CD4-positive, alpha-beta T cell (primary cell): ENCODE results near the gene AZU1. TPM values are rescaled to one million over a fixed set of nuclear protein-coding genes. Genes with fewer than 3 reads are reported as not detected.

Experiments
- ATAC-seq: fragments of 200-7000 bp; cut with Tn5 transposase; one replicate; pipeline ENCODE4 v1.10.0; 2022; ENCODE audit warnings: mild to moderate bottlenecking; ENCODE audit not compliant: poor library complexity
- CTCF ChIA-PET: fragments of 350-600 bp; sonication (Branson Sonifier 250); formaldehyde crosslinking; loops from one replicate; lab custom pipeline; 2021; ENCODE audit warnings: antibody characterized with exemption, inconsistent platforms; lab: Charles Lee
- POLR2A ChIA-PET: fragments of 350-600 bp; sonication (Branson Sonifier 250); formaldehyde crosslinking; loops from one replicate; lab custom pipeline; 2021; ENCODE audit warnings: antibody characterized with exemption, inconsistent platforms; lab: Charles Lee
- DNase-seq, 14 experiments: peaks; one replicate each; pipeline ENCODE4 v3.0.0-alpha.2; 2013 to 2020; ENCODE audit warnings: mixed read lengths in 2 of 14
- H3K27ac ChIP-seq, 2 donors: one replicate each; pipeline versions ENCODE4 v1.5.1 to v1.7.0; 2013; ENCODE audit warnings: low read length in 2 of 2, low read depth in 1 of 2, mild to moderate bottlenecking in 1 of 2
- H3K27me3 ChIP-seq, 2 experiments: 1 replicate in 1 of 2; 2 replicates in 1 of 2; pipeline versions ENCODE4 v1.6.1 to v1.7.0; 2013; ENCODE audit warnings: low read length in 2 of 2, control low read depth in 1 of 2, mild to moderate bottlenecking in 1 of 2, moderate library complexity in 1 of 2; ENCODE audit not compliant: insufficient read depth in 2 of 2, control insufficient read depth in 1 of 2
- H3K36me3 ChIP-seq: one replicate; pipeline ENCODE4 v1.6.1; 2013; ENCODE audit warnings: low read length, control low read depth; ENCODE audit not compliant: insufficient read depth
- H3K4me1 ChIP-seq: one replicate; pipeline ENCODE4 v1.6.1; 2013; ENCODE audit warnings: low read length, control low read depth; ENCODE audit not compliant: insufficient read depth
- H3K4me3 ChIP-seq: one replicate; pipeline ENCODE4 v1.5.1; 2013; ENCODE audit warnings: mild to moderate bottlenecking, low read length, moderate library complexity
- H3K9me3 ChIP-seq, 2 experiments: 1 replicate in 1 of 2; 2 replicates in 1 of 2; pipeline versions ENCODE4 v1.6.1 to v1.7.0; 2013; ENCODE audit warnings: low read length in 2 of 2, mild to moderate bottlenecking in 2 of 2, control low read depth in 1 of 2, moderate library complexity in 1 of 2; ENCODE audit not compliant: control insufficient read depth in 1 of 2, insufficient read depth in 1 of 2
- H3K27ac Mint-ChIP-seq: one replicate; pipeline ENCODE4 v1.8.0; 2020; ENCODE audit warnings: mixed read lengths
- H3K27me3 Mint-ChIP-seq: one replicate; pipeline ENCODE4 v1.8.0; 2021; ENCODE audit warnings: mixed read lengths
- H3K36me3 Mint-ChIP-seq: one replicate; pipeline ENCODE4 v1.8.0; 2021; ENCODE audit warnings: low read depth, mixed read lengths
- H3K4me1 Mint-ChIP-seq: one replicate; pipeline ENCODE4 v1.8.0; 2021; ENCODE audit warnings: low read depth, mixed read lengths
- H3K4me3 Mint-ChIP-seq: one replicate; pipeline ENCODE4 v1.8.0; 2020; ENCODE audit warnings: mild to moderate bottlenecking, mixed read lengths
- H3K9me3 Mint-ChIP-seq: one replicate; pipeline ENCODE4 v1.8.0; 2020; ENCODE audit warnings: mixed read lengths
- CTCF ChIP-seq: fragments of 200-600 bp; IDR thresholded peaks from one replicate; pipeline ENCODE4 v1.8.0; 2022; ENCODE audit warnings: antibody characterized with exemption, mild to moderate bottlenecking
- intact Hi-C, 2 experiments: fragments of 100-400 bp; cut with DNase I in 1 of 2; cut with micrococcal nuclease in 1 of 2; formaldehyde crosslinking; loops; one replicate each; pipeline versions ENCODE4 v1.15.1 to v1.9.0; 2023 to 2025; cut with DNase I, micrococcal nuclease
- total RNA-seq, 174 experiments: library from RNA in 2 of 174; stranded (reverse) in 2 of 174; gene quantifications; one replicate each; pipeline ENCODE4 v1.2.3 and lab custom pipeline; 2021 to 2026

AZU1 gene
- total RNA-seq, 2 experiments from 2014 or later: 0.47 to 0.49 TPM

- peaks cover 16% of the 10 kb centered on the region for H3K27me3 Mint-ChIP-seq
- DNase-seq (peak in 1 of 14 experiments; percentile 35), ATAC-seq (no peak)
- no peaks in the 10 kb centered on the region for H3K9me3 Mint-ChIP-seq
- CTCF ChIA-PET: no interaction called here
- Histone ChIP-seq H3K27ac (no peak overlapping the region), H3K4me3 (no peak overlapping the region), H3K27me3 (peaks cover 11 to 14% of the 10 kb centered on the region in 2 experiments), H3K4me1 (peaks cover 6% of the 10 kb centered on the region), H3K36me3 (no peaks in the 10 kb centered on the region), H3K9me3 (peaks cover 0 to 4% of the 10 kb centered on the region in 2 experiments)
- POLR2A ChIA-PET: no interaction called here
- TF ChIP-seq CTCF: no peak
- no peaks in the 10 kb centered on the region for H3K4me1 Mint-ChIP-seq
- no peak overlapping the region for H3K4me3 Mint-ChIP-seq
- intact Hi-C loops: no loop called here
- no peaks in the 10 kb centered on the region for H3K36me3 Mint-ChIP-seq
- H3K27ac Mint-ChIP-seq: no peak overlapping the region
These were observed 2.8 kb upstream of the AZU1 start for GRCh38 chr19:824885-825284.

- intact Hi-C loops: no loop called here
- CTCF ChIA-PET: interaction anchor here (0.6 kb wide), 1 partner anchor 1543 kb away, joined by 5 read pairs; no protein-coding TSS in a partner anchor
- peaks cover 11 to 16% of the 10 kb centered on the region in 2 experiments for H3K27me3 ChIP-seq
These were observed 1.6 kb upstream of the AZU1 start for GRCh38 chr19:825897-826644.

GRCh38 chr19:827314-827709 is 325 bp upstream of the AZU1 start:
- TF ChIP-seq CTCF: no peak
- Histone ChIP-seq H3K4me1 (peaks cover 6% of the 10 kb centered on the region), H3K27ac (no peak overlapping the region), H3K9me3 (peaks cover 0 to 4% of the 10 kb centered on the region in 2 experiments), H3K4me3 (no peak overlapping the region), H3K27me3 (peaks cover 11 to 16% of the 10 kb centered on the region in 2 experiments), H3K36me3 (no peaks in the 10 kb centered on the region)
- Mint-ChIP-seq H3K36me3 (no peaks in the 10 kb centered on the region), H3K27ac (no peak overlapping the region), H3K4me3 (no peak overlapping the region), H3K9me3 (no peaks in the 10 kb centered on the region), H3K4me1 (no peaks in the 10 kb centered on the region), H3K27me3 (peaks cover 16% of the 10 kb centered on the region)
- ATAC-seq (no peak), DNase-seq (no peak)
- POLR2A ChIA-PET: no interaction called here
- intact Hi-C loops: no loop called here
- CTCF ChIA-PET: no interaction called here

More at GRCh38 chr19:825897-826644, 1.6 kb upstream of the AZU1 start:
- ATAC-seq (no peak), DNase-seq (no peak)
- H3K9me3 ChIP-seq: peaks cover 0 to 4% of the 10 kb centered on the region in 2 experiments
- H3K27ac ChIP-seq: no peak overlapping the region
- Mint-ChIP-seq H3K9me3 (no peaks in the 10 kb centered on the region), H3K4me1 (no peaks in the 10 kb centered on the region), H3K4me3 (no peak overlapping the region), H3K27me3 (peaks cover 16% of the 10 kb centered on the region), H3K36me3 (no peaks in the 10 kb centered on the region), H3K27ac (no peak overlapping the region)
- peaks cover 6% of the 10 kb centered on the region for H3K4me1 ChIP-seq
- H3K36me3 ChIP-seq: no peaks in the 10 kb centered on the region
- H3K4me3 ChIP-seq: no peak overlapping the region
- POLR2A ChIA-PET: no interaction called here
- TF ChIP-seq CTCF: no peak
